Trophoblast cell (in vitro differentiated cells and primary cell): ENCODE results near the gene LGALS12.

Experiments
- DNase-seq, 2 donors: peaks; one replicate each; pipeline ENCODE4 v3.0.0-alpha.2; 2016
- H2AFZ ChIP-seq: 2 replicates; pipeline ENCODE4 v1.6.1; 2013; ENCODE audit warnings: low read length, moderate library complexity, mild to moderate bottlenecking; ENCODE audit not compliant: insufficient read depth, poor library complexity
- H2AK5ac ChIP-seq: 2 replicates; pipeline ENCODE4 v1.6.1; 2013; ENCODE audit warnings: mild to moderate bottlenecking, low read length
- H2BK120ac ChIP-seq: 2 replicates; pipeline ENCODE4 v1.6.1; 2013; ENCODE audit warnings: low read length, mild to moderate bottlenecking, moderate library complexity; ENCODE audit not compliant: insufficient read depth, poor library complexity
- H2BK12ac ChIP-seq: 2 replicates; pipeline ENCODE4 v1.6.1; 2013; ENCODE audit warnings: mild to moderate bottlenecking, low read length, moderate library complexity
- H2BK5ac ChIP-seq: 2 replicates; pipeline ENCODE4 v1.6.1; 2013; ENCODE audit warnings: low read length, low read depth, moderate library complexity, mild to moderate bottlenecking; ENCODE audit not compliant: poor library complexity
- H3K14ac ChIP-seq: 2 replicates; pipeline ENCODE4 v1.6.1; 2013; ENCODE audit warnings: mild to moderate bottlenecking, low read length
- H3K18ac ChIP-seq: 2 replicates; pipeline ENCODE4 v1.6.1; 2013; ENCODE audit warnings: mild to moderate bottlenecking, low read length
- H3K23ac ChIP-seq: 2 replicates; pipeline ENCODE4 v1.6.1; 2013; ENCODE audit warnings: low read length
- H3K27ac ChIP-seq: 2 replicates; pipeline ENCODE4 v1.5.1; 2013; ENCODE audit warnings: low read depth, mild to moderate bottlenecking, inconsistent platforms, low read length, moderate library complexity
- H3K27me3 ChIP-seq: 2 replicates; pipeline ENCODE4 v1.6.1; 2013; ENCODE audit warnings: inconsistent platforms, mild to moderate bottlenecking, low read length, moderate library complexity; ENCODE audit not compliant: insufficient read depth
- H3K36me3 ChIP-seq, 2 experiments: 1 replicate in 1 of 2; 2 replicates in 1 of 2; pipeline ENCODE4 v1.6.1; 2013; ENCODE audit warnings: low read length in 2 of 2, mild to moderate bottlenecking in 2 of 2, moderate library complexity in 1 of 2; ENCODE audit not compliant: insufficient read depth in 2 of 2, control insufficient read depth in 1 of 2
- H3K4ac ChIP-seq: 2 replicates; pipeline ENCODE4 v1.6.1; 2013; ENCODE audit warnings: low read depth, mild to moderate bottlenecking, low read length, moderate library complexity
- H3K4me1 ChIP-seq, 2 experiments: 1 replicate in 1 of 2; 2 replicates in 1 of 2; pipeline ENCODE4 v1.6.1; 2013; ENCODE audit warnings: low read length in 2 of 2, mild to moderate bottlenecking in 2 of 2, moderate library complexity in 1 of 2; ENCODE audit not compliant: insufficient read depth in 2 of 2, control insufficient read depth in 1 of 2
- H3K4me2 ChIP-seq: 2 replicates; pipeline ENCODE4 v1.6.1; 2013; ENCODE audit warnings: inconsistent platforms, mild to moderate bottlenecking, low read length, moderate library complexity
- H3K4me3 ChIP-seq: 2 replicates; pipeline ENCODE4 v1.5.1; 2013; ENCODE audit warnings: mild to moderate bottlenecking, low read depth, low read length, inconsistent platforms
- H3K79me1 ChIP-seq: one replicate; pipeline ENCODE4 v1.6.1; 2013; ENCODE audit warnings: low read length
- H3K79me2 ChIP-seq: 2 replicates; pipeline ENCODE4 v1.6.1; 2013; ENCODE audit warnings: low read length, mild to moderate bottlenecking; ENCODE audit not compliant: control insufficient read depth, insufficient read depth, poor library complexity
- H3K9ac ChIP-seq: 2 replicates; pipeline ENCODE4 v1.6.1; 2013; ENCODE audit warnings: mild to moderate bottlenecking, low read length
- H3K9me3 ChIP-seq: 2 replicates; pipeline ENCODE4 v1.6.1; 2013; ENCODE audit warnings: low read depth, mild to moderate bottlenecking, control low read depth, inconsistent platforms, low read length; ENCODE audit not compliant: insufficient read depth
- H4K12ac ChIP-seq: 2 replicates; pipeline ENCODE4 v1.6.1; 2013; ENCODE audit warnings: low read depth, mild to moderate bottlenecking, low read length, moderate library complexity
- H4K8ac ChIP-seq: 2 replicates; pipeline ENCODE4 v1.6.1; 2013; ENCODE audit warnings: low read depth, mild to moderate bottlenecking, low read length, moderate library complexity
- H4K91ac ChIP-seq: one replicate; pipeline ENCODE4 v1.6.1; 2013; ENCODE audit warnings: low read depth, mild to moderate bottlenecking, low read length, moderate library complexity
- WGBS: extraction: QIAGEN DNeasy Blood & Tissue Kit; methylation state at CpG from one replicate; pipeline ENCODE4 v1.1.7; 2013; ENCODE audit warnings: missing lambda C conversion rate; ENCODE audit not compliant: insufficient read length, insufficient coverage; ENCODE audit errors: extremely low coverage; 5-methylcytosine and 5-hydroxymethylcytosine counted together

Gene LGALS12

GRCh38 chr11:63494975-63495374 lies 10.9 kb upstream of the LGALS12 start:
- no peaks in the 10 kb centered on the region for H3K9me3 ChIP-seq
- no peaks in the 10 kb centered on the region for H3K27me3 ChIP-seq
- H2BK120ac ChIP-seq, result no peak overlapping the region
- H3K27ac ChIP-seq, result no peak overlapping the region
- H3K4me1 ChIP-seq, result peaks cover 3 to 6% of the 10 kb centered on the region in 2 experiments
- peaks cover 3% of the 10 kb centered on the region for H3K79me2 ChIP-seq
- peaks cover 11% of the 10 kb centered on the region for H3K79me1 ChIP-seq
- no peak overlapping the region for H3K14ac ChIP-seq
- H4K12ac ChIP-seq, result no peak overlapping the region
- no CpG with 5 or more reads among the region's 6 CpGs for WGBS
- H4K8ac ChIP-seq, result no peak overlapping the region
- H3K4me2 ChIP-seq, result no peak overlapping the region
- no peak overlapping the region for H4K91ac ChIP-seq
- no peak overlapping the region for H3K23ac ChIP-seq
- no peak overlapping the region for H3K9ac ChIP-seq
- no peak overlapping the region for H3K4me3 ChIP-seq
- no peak overlapping the region for H3K4ac ChIP-seq
- H3K36me3 ChIP-seq, result no peaks in the 10 kb centered on the region
- DNase-seq, result no peak
- H2AK5ac ChIP-seq, result no peak overlapping the region
- H2BK12ac ChIP-seq, result no peak overlapping the region
- H2BK5ac ChIP-seq, result no peak overlapping the region
- no peak overlapping the region for H2AFZ ChIP-seq
- no peak overlapping the region for H3K18ac ChIP-seq

GRCh38 chr11:63499874-63500273 lies 6.0 kb upstream of the LGALS12 start:
- H3K18ac ChIP-seq, result no peak overlapping the region
- no peak overlapping the region for H2BK12ac ChIP-seq
- WGBS, result no CpG with 5 or more reads among the region's 4 CpGs
- no peak overlapping the region for H4K12ac ChIP-seq
- no peak overlapping the region for H3K4me2 ChIP-seq
- no peak overlapping the region for H3K4me3 ChIP-seq
- H3K79me2 ChIP-seq, result no peaks in the 10 kb centered on the region
- H3K79me1 ChIP-seq, result peaks cover under 1% of the 10 kb centered on the region
- H3K4me1 ChIP-seq, result no peaks in the 10 kb centered on the region
- H3K9ac ChIP-seq, result no peak overlapping the region
- H3K9me3 ChIP-seq, result peaks cover 4% of the 10 kb centered on the region
- no peaks in the 10 kb centered on the region for H3K36me3 ChIP-seq
- no peak overlapping the region for H4K8ac ChIP-seq
- H2BK5ac ChIP-seq, result no peak overlapping the region
- no peaks in the 10 kb centered on the region for H3K27me3 ChIP-seq
- H2AFZ ChIP-seq, result no peak overlapping the region
- H3K27ac ChIP-seq, result no peak overlapping the region
- H3K4ac ChIP-seq, result no peak overlapping the region
- no peak overlapping the region for H4K91ac ChIP-seq
- H2BK120ac ChIP-seq, result no peak overlapping the region
- H3K14ac ChIP-seq, result no peak overlapping the region
- no peak overlapping the region for H2AK5ac ChIP-seq
- no peak for DNase-seq
- no peak overlapping the region for H3K23ac ChIP-seq

DNA sequence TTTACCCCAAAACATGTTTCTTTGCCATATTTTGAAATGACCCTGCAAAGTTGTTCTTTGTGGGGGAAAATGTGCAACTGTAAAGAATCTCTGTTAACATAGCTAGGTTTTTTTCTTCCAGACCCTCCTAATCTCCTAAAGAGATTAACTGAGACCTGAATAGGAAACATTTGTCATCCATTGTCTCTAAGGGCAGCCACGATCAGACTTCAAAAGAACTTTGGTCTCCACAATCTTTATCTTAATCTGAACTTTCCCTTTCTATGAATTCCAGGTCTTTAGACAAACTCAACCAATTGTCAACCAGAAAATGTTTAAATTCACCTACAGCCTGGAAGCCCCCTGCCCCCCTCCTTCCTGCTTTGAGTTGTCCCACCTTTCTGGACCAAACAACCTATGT lies 4.6 kb upstream of the LGALS12 start:
- DNase-seq, result no peak
- peaks cover 4% of the 10 kb centered on the region for H3K9me3 ChIP-seq
- H3K79me2 ChIP-seq, result peaks cover 1% of the 10 kb centered on the region
- H3K14ac ChIP-seq, result no peak overlapping the region
- no peaks in the 10 kb centered on the region for H3K36me3 ChIP-seq
- no peak overlapping the region for H2BK5ac ChIP-seq
- no peak overlapping the region for H4K91ac ChIP-seq
- no peak overlapping the region for H3K4me3 ChIP-seq
- H2BK12ac ChIP-seq, result no peak overlapping the region
- H3K4me1 ChIP-seq, result peaks cover 5 to 7% of the 10 kb centered on the region in 2 experiments
- no peak overlapping the region for H3K18ac ChIP-seq
- no peak overlapping the region for H3K4me2 ChIP-seq
- no peak overlapping the region for H3K23ac ChIP-seq
- no peak overlapping the region for H3K9ac ChIP-seq
- no peak overlapping the region for H3K27ac ChIP-seq
- no peak overlapping the region for H4K8ac ChIP-seq
- no peaks in the 10 kb centered on the region for H3K27me3 ChIP-seq
- no CpG with 5 or more reads among the region's 1 CpG for WGBS
- peaks cover 2% of the 10 kb centered on the region for H3K79me1 ChIP-seq
- no peak overlapping the region for H4K12ac ChIP-seq
- H3K4ac ChIP-seq, result no peak overlapping the region
- no peak overlapping the region for H2AFZ ChIP-seq
- no peak overlapping the region for H2BK120ac ChIP-seq
- H2AK5ac ChIP-seq, result no peak overlapping the region

DNA sequence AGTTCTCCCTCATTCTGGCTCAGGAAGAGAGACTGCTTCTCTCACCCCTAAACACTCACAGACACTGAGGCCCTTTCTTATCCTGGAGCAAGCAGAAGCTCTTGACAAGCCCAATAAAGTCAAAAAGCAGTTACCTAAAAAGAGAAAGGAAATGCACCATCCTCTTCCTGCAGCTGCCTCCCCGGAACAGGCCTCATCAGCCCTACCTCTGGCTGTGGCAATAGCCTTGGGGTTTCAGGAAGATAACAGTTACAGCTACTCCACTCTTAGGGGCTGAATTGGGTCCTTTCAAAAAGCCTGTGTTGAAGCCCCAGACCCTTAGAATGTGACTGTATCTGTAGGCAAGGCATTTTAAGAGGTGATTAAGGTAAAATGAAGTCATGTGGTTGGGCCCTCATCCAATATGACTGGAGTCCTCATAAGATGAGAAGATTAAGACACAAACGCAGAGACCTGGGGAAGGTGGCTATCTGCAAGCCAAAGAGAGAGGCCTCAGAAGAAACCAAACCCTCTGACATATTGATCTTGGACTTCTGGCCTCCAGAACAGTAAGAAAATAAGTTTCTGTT lies 3.5 kb upstream of the LGALS12 start:
- Histone ChIP-seq H3K4me2 (no peak overlapping the region), H3K23ac (no peak overlapping the region), H3K4me1 (peaks cover 9 to 16% of the 10 kb centered on the region in 2 experiments), H2BK120ac (no peak overlapping the region), H3K79me1 (peaks cover 4% of the 10 kb centered on the region), H3K14ac (no peak overlapping the region), H4K8ac (no peak overlapping the region), H3K9ac (no peak overlapping the region), H3K27me3 (no peaks in the 10 kb centered on the region), H3K4me3 (no peak overlapping the region), H2AK5ac (no peak overlapping the region), H3K18ac (no peak overlapping the region), H4K91ac (no peak overlapping the region), H3K4ac (no peak overlapping the region), H3K79me2 (peaks cover 1% of the 10 kb centered on the region), H2BK5ac (no peak overlapping the region), H2BK12ac (no peak overlapping the region), H2AFZ (no peak overlapping the region), H3K27ac (no peak overlapping the region), H3K9me3 (peaks cover 4% of the 10 kb centered on the region), H3K36me3 (no peaks in the 10 kb centered on the region), H4K12ac (no peak overlapping the region)
- DNase-seq, result no peak
- WGBS, result no CpG with 5 or more reads among the region's 2 CpGs
